Ovary (tissue), 9 donors: ENCODE measurements around the gene OR51E1. TPM values are rescaled to one million over a fixed set of nuclear protein-coding genes. Genes with fewer than 3 reads are reported as not detected.

Experiments
- DNase-seq, 5 donors: peaks; one replicate each; pipeline ENCODE4 v3.0.0-alpha.2; 2019 to 2020
- H3K27ac ChIP-seq, 2 donors: fragments of 200-600 bp; one replicate each; pipeline versions ENCODE4 v1.5.1 to v1.8.0; 2019 to 2022
- H3K27me3 ChIP-seq: fragments of 200-600 bp; one replicate; pipeline ENCODE4 v1.8.0; 2022
- H3K36me3 ChIP-seq: fragments of 200-600 bp; sonication (generic); one replicate; pipeline ENCODE4 v1.5.1; 2019
- H3K4me1 ChIP-seq: one replicate; pipeline ENCODE4 v1.8.1; 2013; ENCODE audit warnings: mild to moderate bottlenecking, moderate library complexity; ENCODE audit not compliant: insufficient read depth
- H3K4me3 ChIP-seq: fragments of 200-600 bp; sonication (generic); one replicate; pipeline ENCODE4 v1.5.1; 2017
- H3K9me3 ChIP-seq, 2 donors: fragments of 200-600 bp in 1 of 2; sonication (generic) in 1 of 2; one replicate each; pipeline versions ENCODE4 v1.5.1 to v1.8.1; 2013 to 2019; ENCODE audit warnings: mild to moderate bottlenecking in 1 of 2, moderate library complexity in 1 of 2
- CTCF ChIP-seq, 3 donors: fragments of 450-650 bp in 2 of 3; fragments of 200-600 bp in 1 of 3; IDR thresholded peaks; one replicate each; pipeline versions ENCODE4 v1.5.1 to v1.8.0; 2016 to 2022; ENCODE audit warnings: antibody characterized with exemption in 3 of 3, mild to moderate bottlenecking in 1 of 3
- EP300 ChIP-seq: sonication (generic); formaldehyde crosslinking; IDR thresholded peaks from one replicate; pipeline ENCODE4 v1.6.1; 2017; ENCODE audit warnings: antibody characterized with exemption
- POLR2A ChIP-seq: fragments of 450-650 bp; IDR thresholded peaks from one replicate; pipeline ENCODE4 v1.6.1; 2017; ENCODE audit warnings: antibody characterized with exemption, mild to moderate bottlenecking, moderate library complexity
- WGBS, 3 donors: extraction: QIAGEN DNeasy Blood & Tissue Kit in 1 of 3; methylation state at CpG; one replicate each; pipeline versions ENCODE4 v1.1.5 to v1.1.7; 2013 to 2017; 5-methylcytosine and 5-hydroxymethylcytosine counted together
- intact Hi-C, 4 donors: fragments of 100-400 bp; cut with DNase I; formaldehyde crosslinking; loops; one replicate each; pipeline versions ENCODE4 v1.11.0 to v1.15.1; 2022 to 2023
- polyA plus RNA-seq, 2 donors: library from polyadenylated mRNA; stranded (reverse); fragments of 200-250 nt in 1 of 2; fragments of 350-450 nt in 1 of 2; fragmentation: Illumina TruSeq in 1 of 2; extraction: RNeasy Lipid Tissue Mini Kit (QIAGEN cat#74804) in 1 of 2; gene quantifications; one replicate each; pipeline ENCODE4 v1.2.3, GENCODE V29; 2013 to 2014
- total RNA-seq, 7 donors: library from RNA; depleted of rRNA in 2 of 7; stranded (reverse); fragments of >200 nt in 2 of 7; fragmentation: NEBNext Ultra II Directional in 3 of 7; extraction: Animal tissue kit (Norgen Biotek cat#: 25700) in 3 of 7; gene quantifications; one replicate each; pipeline versions ENCODE4 v1.1.0 to v1.2.4, GENCODE V29; 2016 to 2023
- donor health status: DM: no; HTN: no; CAD: no; lungs with moderate emphysema.
- donor health status: DM: no; HTN: no; CAD: no.
- donor health status: Bipolar disorder and iron deficiency.
- donor health status: DM: yes; HTN: yes; CAD: no.
- donor health status: DM: no; HTN: no; CAD: no.
- donor health status: DM: yes; HTN: yes; CAD: no.

Gene OR51E1
- total and polyA plus RNA-seq, 9 donors = 0.12 to 3.5 (median 0.34) TPM; not detected in 1

GRCh38 chr11:4664786-4665185 lies 21.0 kb downstream of the OR51E1 start:
- H3K27me3 ChIP-seq = no peaks in the 10 kb centered on the region
- H3K36me3 ChIP-seq = no peaks in the 10 kb centered on the region
- no peaks in the 10 kb centered on the region for H3K4me1 ChIP-seq
- no peak overlapping the region for H3K4me3 ChIP-seq
- no peak overlapping the region for H3K27ac ChIP-seq
- no peaks in the 10 kb centered on the region for H3K9me3 ChIP-seq
- intact Hi-C loops = no loop called here
- no peak for DNase-seq
- WGBS, 3 donors = 76 to 89% (median 79%) methylated on average over 3 of the region's 3 CpGs
- TF ChIP-seq EP300 = no peak
- TF ChIP-seq POLR2A = no peak
- no peak for TF ChIP-seq CTCF (IDR thresholded peaks at IDR 0.05)

GRCh38 chr11:4665424-4665823 lies 21.6 kb downstream of the OR51E1 start:
- Histone ChIP-seq H3K4me1 (no peaks in the 10 kb centered on the region), H3K27ac (no peak overlapping the region), H3K36me3 (no peaks in the 10 kb centered on the region), H3K4me3 (no peak overlapping the region), H3K9me3 (no peaks in the 10 kb centered on the region), H3K27me3 (no peaks in the 10 kb centered on the region)
- 52 to 54% (median 52%) methylated on average over 2 of the region's 2 CpGs for WGBS, 3 donors
- no peak for DNase-seq
- intact Hi-C loops = no loop called here
- TF ChIP-seq EP300 (no peak), POLR2A (no peak), CTCF (IDR thresholded peaks at IDR 0.05) (no peak)

- intact Hi-C loops = no loop called here
- no peak for TF ChIP-seq POLR2A
- TF ChIP-seq CTCF (IDR thresholded peaks at IDR 0.05) = no peak
- no peak overlapping the region for H3K4me3 ChIP-seq
- peaks cover 4% of the 10 kb centered on the region for H3K4me1 ChIP-seq
- H3K27ac ChIP-seq = no peak overlapping the region
- no peak for DNase-seq
- no peaks in the 10 kb centered on the region for H3K27me3 ChIP-seq
- no peaks in the 10 kb centered on the region for H3K9me3 ChIP-seq
- H3K36me3 ChIP-seq = no peaks in the 10 kb centered on the region
- WGBS, 3 donors = 51 to 77% (median 60%) methylated on average over 2 of the region's 2 CpGs
Observed at GRCh38 chr11:4671741-4672140, 28.0 kb downstream of the OR51E1 start.

- Histone ChIP-seq H3K27me3 (no peaks in the 10 kb centered on the region), H3K4me3 (no peak overlapping the region), H3K4me1 (peaks cover 4% of the 10 kb centered on the region), H3K9me3 (no peaks in the 10 kb centered on the region), H3K36me3 (no peaks in the 10 kb centered on the region), H3K27ac (no peak overlapping the region)
- intact Hi-C loops = no loop called here
- TF ChIP-seq CTCF (IDR thresholded peaks at IDR 0.05) (no peak), POLR2A (no peak), EP300 (no peak)
- WGBS, 3 donors = 15 to 34% (median 19%) methylated on average over 3 of the region's 3 CpGs
- no peak for DNase-seq
Observed at GRCh38 chr11:4672470-4672869, 28.7 kb downstream of the OR51E1 start.

GRCh38 chr11:4673781-4674180 lies 30.0 kb downstream of the OR51E1 start:
- TF ChIP-seq CTCF (IDR thresholded peaks at IDR 0.05) (no peak), EP300 (no peak), POLR2A (no peak)
- Histone ChIP-seq H3K27me3 (no peaks in the 10 kb centered on the region), H3K4me1 (peaks cover 4% of the 10 kb centered on the region), H3K4me3 (no peak overlapping the region), H3K9me3 (no peaks in the 10 kb centered on the region), H3K27ac (no peak overlapping the region), H3K36me3 (no peaks in the 10 kb centered on the region)
- DNase-seq = no peak
- intact Hi-C loops = no loop called here
- WGBS, 3 donors = 64 to 79% (median 75%) methylated on average over 2 of the region's 2 CpGs
